COLO668 (cell line): ENCODE data around the gene SLC2A8.

Experiments
- DNase-seq: peaks from one replicate; lab custom pipeline; 2025; ENCODE audit not compliant: unreplicated experiment; lab: John Stamatoyannopoulos, UW

SLC2A8 gene

DNA sequence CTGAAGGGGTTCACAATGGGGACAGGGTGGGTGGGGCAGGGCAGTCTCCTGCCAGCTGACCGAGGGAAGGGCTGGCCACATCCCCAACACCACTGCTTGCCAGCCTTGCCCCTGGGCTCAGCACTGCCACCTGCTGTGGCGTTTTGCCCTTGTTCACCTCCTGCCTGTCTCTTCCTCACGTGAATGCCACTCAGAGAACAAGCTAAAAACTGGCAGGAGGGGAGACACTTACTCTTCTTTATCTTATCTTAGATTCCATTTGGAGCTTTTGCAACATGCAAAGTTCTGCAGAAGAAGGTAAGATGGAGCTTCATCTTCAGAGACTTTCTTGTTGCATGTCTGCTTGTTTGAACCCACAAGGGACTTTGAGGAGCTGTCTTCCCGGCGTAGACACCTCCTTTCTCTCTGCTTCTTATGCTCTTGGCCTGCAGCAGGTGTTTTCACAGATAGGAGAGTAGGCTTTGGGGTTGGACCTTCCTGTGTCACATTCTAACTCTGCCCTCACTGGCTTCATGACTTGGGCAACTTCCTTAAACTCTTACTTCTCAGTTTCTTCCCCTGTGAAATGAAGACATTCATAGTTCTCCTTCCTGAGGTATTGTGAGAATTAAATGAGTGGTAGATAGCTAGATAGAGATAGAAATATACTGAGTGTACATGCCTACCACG is 58.5 kb downstream of the SLC2A8 start:
- DNase-seq = peak; percentile 31

GRCh38 chr9:127457191-127457878 is 60.4 kb downstream of the SLC2A8 start:
- no peak for DNase-seq
